HG02870 (cell line): ENCODE measurements around the gene MAS1.

ENCODE experiments used
- ATAC-seq: cut with Tn5 transposase; IDR thresholded peaks from one replicate; pipeline ENCODE4 v1.9.1; 2021; ENCODE audit warnings: mild to moderate bottlenecking, moderate library complexity; ENCODE audit not compliant: unreplicated experiment

The MAS1 gene

DNA sequence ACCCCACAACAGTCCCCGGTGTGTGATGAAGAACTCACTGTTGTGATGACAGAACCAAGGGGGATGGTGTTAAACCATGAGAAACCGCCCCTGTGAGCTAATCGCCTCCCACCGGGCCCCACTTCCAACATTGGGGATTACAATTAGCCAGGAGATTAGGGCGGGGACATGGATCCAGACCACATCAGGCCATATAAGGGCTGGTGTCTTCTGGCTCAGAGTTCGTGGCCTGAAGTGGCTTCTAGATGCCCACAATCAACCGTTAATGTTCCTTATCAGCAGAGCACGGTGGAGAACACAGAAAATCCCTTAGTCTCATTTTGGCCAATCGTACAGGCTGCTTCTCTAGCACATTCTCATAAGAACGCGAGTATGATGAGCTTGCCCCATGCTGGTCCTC lies 10.9 kb upstream of the MAS1 start:
- ATAC-seq, result no peak

- ATAC-seq, result no peak
Measured at GRCh38 chr6:159880412-159880975, 10.3 kb upstream of the MAS1 start.

GRCh38 chr6:159884720-159885119 lies 6.1 kb upstream of the MAS1 start:
- no peak for ATAC-seq

GRCh38 chr6:159886270-159886669 lies 4.5 kb upstream of the MAS1 start:
- no peak for ATAC-seq

DNA sequence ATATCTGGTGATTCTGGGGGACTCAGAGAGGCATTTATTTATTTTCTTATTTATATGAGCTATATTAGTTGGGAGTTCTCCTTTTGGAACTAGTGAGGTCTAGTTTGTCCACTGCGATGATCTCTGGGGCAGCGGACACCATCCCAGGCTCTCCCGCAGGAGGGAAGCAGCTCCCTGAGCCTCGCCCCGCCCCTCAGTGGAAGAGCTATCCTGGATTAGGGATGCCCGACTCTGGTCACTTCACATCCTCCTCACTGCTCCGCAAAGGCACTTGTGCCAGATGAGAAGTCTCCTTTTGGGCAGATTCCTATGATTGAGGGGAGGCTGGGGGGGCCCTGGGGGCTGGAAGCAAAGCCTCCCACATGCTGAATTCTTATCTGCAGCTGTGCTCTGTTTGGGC lies 3.6 kb upstream of the MAS1 start:
- no peak for ATAC-seq

GRCh38 chr6:159887761-159888160 lies 3.0 kb upstream of the MAS1 start:
- ATAC-seq, result no peak

DNA sequence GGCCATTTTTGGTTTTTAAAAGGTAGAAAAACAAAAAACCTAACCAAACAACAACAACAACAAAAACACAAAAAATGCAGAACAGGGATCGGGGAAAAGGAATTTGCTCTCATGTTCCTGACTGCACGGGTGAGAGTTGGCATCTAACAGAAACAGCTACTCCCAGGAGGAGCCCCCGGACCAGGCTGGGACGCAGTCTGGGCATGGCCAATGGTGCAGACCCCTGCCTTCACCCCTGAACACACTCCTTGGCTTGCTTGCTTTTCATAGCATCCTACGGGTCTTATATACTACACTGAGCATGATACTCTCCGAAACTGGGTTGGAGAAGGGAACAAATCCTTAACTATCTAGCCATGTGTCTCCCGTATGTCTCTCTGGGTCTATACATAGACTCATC lies 587 bp upstream of the MAS1 start:
- ATAC-seq, result no peak

DNA sequence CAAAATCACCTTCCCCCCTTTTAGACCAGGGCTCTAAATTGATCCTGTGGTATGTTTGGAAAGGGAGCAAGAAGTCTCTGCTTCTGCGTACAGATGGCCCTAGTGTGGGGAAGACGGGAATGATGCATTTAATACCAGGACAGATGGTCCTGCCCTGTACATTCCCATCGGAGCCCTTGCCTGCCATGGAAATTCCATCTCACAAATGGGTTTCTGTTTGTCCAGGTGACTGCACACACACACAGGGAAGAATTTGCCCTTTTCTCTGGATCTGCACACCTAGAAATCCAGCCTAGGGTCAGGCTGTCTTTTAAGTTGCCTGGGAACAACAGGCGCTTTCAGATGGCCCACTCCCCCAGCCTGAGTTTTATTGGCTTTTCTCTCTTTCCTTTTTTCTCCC lies 1.3 kb downstream of the MAS1 start:
- no peak for ATAC-seq

DNA sequence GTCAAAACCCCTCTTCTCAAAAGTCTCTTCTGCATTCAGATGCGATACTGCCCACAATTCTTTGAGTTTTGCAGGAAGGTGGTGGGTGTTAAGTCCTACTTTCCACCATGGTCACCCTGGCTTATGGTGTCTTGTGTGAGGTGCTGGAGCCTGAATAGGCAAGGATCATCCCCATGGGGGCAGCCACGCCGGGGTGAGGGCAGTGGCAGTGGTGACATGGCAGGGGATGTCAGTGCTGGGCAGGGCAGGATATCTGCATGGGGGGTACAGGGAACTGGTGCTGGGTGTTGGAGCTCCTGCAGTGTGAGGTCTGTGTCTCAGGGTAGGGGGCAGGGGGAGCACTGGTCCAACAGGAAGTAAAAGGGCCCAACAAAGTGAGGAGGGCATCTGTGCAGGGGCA lies 2.3 kb downstream of the MAS1 start:
- ATAC-seq, result no peak

DNA sequence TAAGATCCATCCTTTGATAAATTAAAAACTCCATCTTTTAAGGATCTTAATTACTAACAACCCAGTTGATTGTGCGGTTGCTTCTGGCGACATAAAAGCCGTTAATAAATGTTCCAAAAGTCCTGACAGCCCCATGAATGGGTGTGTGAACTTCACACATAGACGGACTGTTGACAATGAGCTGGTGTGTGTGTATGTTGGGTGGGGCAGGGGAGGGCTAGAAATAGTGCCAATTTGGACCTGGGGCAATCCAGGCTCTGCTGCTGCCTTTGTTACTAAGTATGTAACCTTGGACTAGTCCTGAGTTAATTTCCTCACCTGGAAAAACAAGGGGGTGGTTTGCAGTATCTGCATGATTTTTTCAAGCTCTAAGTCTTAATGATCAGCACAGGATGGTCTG lies 4.2 kb downstream of the MAS1 start:
- ATAC-seq, result no peak

GRCh38 chr6:159897603-159898002 lies 6.8 kb downstream of the MAS1 start:
- ATAC-seq, result no peak

- no peak for ATAC-seq
Measured at GRCh38 chr6:159898519-159898918, 7.7 kb downstream of the MAS1 start.

GRCh38 chr6:159899994-159900745 lies 9.4 kb downstream of the MAS1 start:
- ATAC-seq, result no peak

- ATAC-seq, result no peak
Measured at GRCh38 chr6:159902620-159903019, 11.8 kb downstream of the MAS1 start.

- ATAC-seq, result peak; percentile 53
Measured at GRCh38 chr6:159904497-159904911, 13.7 kb downstream of the MAS1 start.

DNA sequence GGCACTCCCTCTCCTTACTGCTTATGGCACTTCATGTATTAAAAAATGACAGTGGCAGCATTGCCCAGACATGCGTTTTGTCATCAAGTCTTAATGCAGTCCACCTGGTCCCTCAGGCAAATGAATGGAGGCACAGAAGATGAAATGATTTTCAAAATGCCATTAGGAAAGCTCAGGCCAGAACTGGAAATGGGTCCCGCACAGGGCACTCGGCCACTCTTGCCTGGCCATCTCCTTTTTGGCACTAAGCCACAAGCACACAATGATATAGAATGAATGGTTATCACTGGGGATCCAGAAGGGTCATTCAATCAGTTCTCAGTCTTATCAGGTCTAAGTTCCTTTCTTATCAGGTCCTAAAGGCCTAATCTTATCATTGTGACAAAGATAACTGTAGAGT lies 15.6 kb downstream of the MAS1 start:
- ATAC-seq, result no peak

- ATAC-seq, result no peak
Measured at GRCh38 chr6:159908535-159908934, 17.7 kb downstream of the MAS1 start.

- no peak for ATAC-seq
Measured at GRCh38 chr6:159908979-159909378, 18.2 kb downstream of the MAS1 start.

GRCh38 chr6:159910342-159910741 lies 19.6 kb downstream of the MAS1 start:
- ATAC-seq, result no peak

GRCh38 chr6:159913375-159913774 lies 22.6 kb downstream of the MAS1 start:
- no peak for ATAC-seq

GRCh38 chr6:159913862-159914564 lies 23.2 kb downstream of the MAS1 start:
- no peak for ATAC-seq

GRCh38 chr6:159914565-159914923 lies 23.8 kb downstream of the MAS1 start:
- no peak for ATAC-seq
